Sigmoid colon (tissue), 7 donors: Measurements from ENCODE around the gene ARL6IP4. TPM values are rescaled to one million over a fixed set of nuclear protein-coding genes. Genes with fewer than 3 reads are reported as not detected.
A peak's percentile ranks its signal among the peaks of the same experiment; 100 is the strongest.

ENCODE experiments used
- DNase-seq: peaks from one replicate; pipeline ENCODE4 v3.0.0-alpha.2; 2019
- H3K27ac ChIP-seq, 4 donors: fragments of 200-600 bp; sonication (generic); one replicate each; pipeline ENCODE4 v1.5.1; 2016 to 2019; ENCODE audit warnings: mild to moderate bottlenecking in 1 of 4
- H3K27me3 ChIP-seq, 3 donors: fragments of 200-600 bp; sonication (generic); one replicate each; pipeline ENCODE4 v1.5.1; 2019; ENCODE audit warnings: mild to moderate bottlenecking in 1 of 3
- H3K36me3 ChIP-seq, 4 donors: fragments of 200-600 bp; sonication (generic); one replicate each; pipeline ENCODE4 v1.5.1; 2016 to 2019
- H3K4me1 ChIP-seq, 4 donors: fragments of 200-600 bp; sonication (generic); one replicate each; pipeline ENCODE4 v1.5.1; 2017 to 2019
- H3K4me3 ChIP-seq, 4 donors: fragments of 200-600 bp; sonication (generic); one replicate each; pipeline ENCODE4 v1.5.1; 2017 to 2019; ENCODE audit warnings: mild to moderate bottlenecking in 2 of 4, moderate library complexity in 1 of 4
- H3K9me3 ChIP-seq, 4 donors: fragments of 200-600 bp in 3 of 4; sonication (generic) in 3 of 4; one replicate each; pipeline versions ENCODE4 v1.5.1 to v1.6.1; 2013 to 2019
- CTCF ChIP-seq, 4 experiments: fragments of 450-650 bp in 3 of 4; fragments of 200-600 bp in 1 of 4; IDR thresholded peaks; one replicate each; pipeline ENCODE4 v1.5.1; 2016 to 2019; ENCODE audit warnings: antibody characterized with exemption in 4 of 4, mild to moderate bottlenecking in 3 of 4, moderate library complexity in 2 of 4
- EP300 ChIP-seq, 4 donors: sonication (generic); formaldehyde crosslinking; IDR thresholded peaks; one replicate each; pipeline ENCODE4 v1.6.1; 2017; ENCODE audit warnings: antibody characterized with exemption in 4 of 4
- POLR2A ChIP-seq, 2 donors: fragments of 450-650 bp; IDR thresholded peaks; one replicate each; pipeline ENCODE4 v1.6.1; 2016; ENCODE audit warnings: antibody characterized with exemption in 2 of 2, mild to moderate bottlenecking in 2 of 2, moderate library complexity in 2 of 2
- POLR2AphosphoS5 ChIP-seq, 4 donors: sonication (generic); formaldehyde crosslinking; IDR thresholded peaks; one replicate each; pipeline ENCODE4 v1.6.1; 2017; ENCODE audit warnings: antibody characterized with exemption in 4 of 4
- WGBS, 2 donors: extraction: QIAGEN DNeasy Blood & Tissue Kit; methylation state at CpG; one replicate each; pipeline ENCODE4 v1.1.7; 2013; 5-methylcytosine and 5-hydroxymethylcytosine counted together
- intact Hi-C: fragments of 100-400 bp; cut with DNase I; formaldehyde crosslinking; loops from one replicate; pipeline ENCODE4 v1.15.1; 2023
- polyA plus RNA-seq, 3 donors: library from polyadenylated mRNA; stranded (reverse); fragments of 200-250 nt; gene quantifications; one replicate each; pipeline ENCODE4 v1.2.3, GENCODE V29; 2013
- total RNA-seq, 4 donors: library from RNA; depleted of rRNA; stranded (reverse); fragments of >200 nt; gene quantifications; one replicate each; pipeline ENCODE4 v1.1.0, GENCODE V29; 2016
- donor health status: healthy with polysubstance abuse.
- donor health status: Bipolar disorder and iron deficiency.
- donor health status: healthy.

ARL6IP4 gene
- total and polyA plus RNA-seq, 7 donors, result 211 to 358 (median 312) TPM

DNA sequence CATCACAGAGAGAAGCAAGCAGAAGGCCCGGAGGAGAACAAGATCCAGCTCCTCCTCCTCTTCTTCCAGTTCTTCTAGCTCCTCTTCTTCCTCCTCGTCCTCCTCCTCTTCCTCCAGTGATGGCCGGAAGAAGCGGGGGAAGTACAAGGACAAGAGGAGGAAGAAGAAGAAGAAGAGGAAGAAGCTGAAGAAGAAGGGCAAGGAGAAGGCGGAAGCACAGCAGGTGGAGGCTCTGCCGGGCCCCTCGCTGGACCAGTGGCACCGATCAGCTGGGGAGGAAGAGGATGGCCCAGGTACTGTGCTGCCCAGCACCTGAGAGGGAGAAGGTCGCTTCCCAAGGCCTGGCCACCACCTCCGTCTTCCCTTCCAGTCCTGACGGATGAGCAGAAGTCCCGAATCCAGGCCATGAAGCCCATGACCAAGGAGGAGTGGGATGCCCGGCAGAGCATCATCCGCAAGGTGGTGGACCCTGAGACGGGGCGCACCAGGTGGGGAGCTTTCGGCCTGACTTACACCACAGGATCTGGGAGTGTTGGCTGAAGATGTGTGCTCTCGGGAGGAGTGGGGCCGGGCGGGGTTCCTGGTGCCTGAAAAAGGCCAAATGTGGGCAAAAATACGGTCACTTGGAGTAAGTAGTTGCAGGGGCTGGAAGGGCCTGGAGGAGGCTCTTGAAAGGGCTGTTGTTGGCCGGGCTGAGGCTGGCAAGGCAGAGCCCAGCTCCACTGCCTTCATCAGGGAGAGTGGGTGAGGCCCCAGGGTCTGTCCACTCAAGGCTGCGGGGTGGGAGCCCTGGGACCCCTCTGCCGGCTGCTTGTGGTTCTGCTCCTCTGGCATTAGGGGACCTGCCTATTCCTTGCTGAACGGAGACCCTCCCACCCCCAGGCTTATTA, 1.4 kb downstream of the ARL6IP4 start:
- Histone ChIP-seq H3K36me3 (peaks cover 0 to 41% (median 7%) of the 10 kb centered on the region in 4 donors), H3K27ac (peak overlapping the region; percentile 87 to 97 (median 94)), H3K4me3 (peak overlapping the region; percentile 72 to 100 (median 96)), H3K27me3 (no peaks in the 10 kb centered on the region), H3K9me3 (no peaks in the 10 kb centered on the region), H3K4me1 (peaks cover 0 to 74% (median 70%) of the 10 kb centered on the region in 4 donors)
- intact Hi-C loops, result loop anchor here (5.0 kb wide), 1 partner anchor 170 kb away; the partner anchor contains the start of gene PITPNM2
- TF ChIP-seq EP300 (IDR thresholded peaks at IDR 0.05) (no peak), POLR2AphosphoS5 (IDR thresholded peaks at IDR 0.05) (no peak), POLR2A (IDR thresholded peaks at IDR 0.05) (no peak), CTCF (IDR thresholded peaks at IDR 0.05) (no peak)
- 69 to 71% methylated on average over 25 of the region's 25 CpGs for WGBS, 2 donors
- DNase-seq, result no peak

DNA sequence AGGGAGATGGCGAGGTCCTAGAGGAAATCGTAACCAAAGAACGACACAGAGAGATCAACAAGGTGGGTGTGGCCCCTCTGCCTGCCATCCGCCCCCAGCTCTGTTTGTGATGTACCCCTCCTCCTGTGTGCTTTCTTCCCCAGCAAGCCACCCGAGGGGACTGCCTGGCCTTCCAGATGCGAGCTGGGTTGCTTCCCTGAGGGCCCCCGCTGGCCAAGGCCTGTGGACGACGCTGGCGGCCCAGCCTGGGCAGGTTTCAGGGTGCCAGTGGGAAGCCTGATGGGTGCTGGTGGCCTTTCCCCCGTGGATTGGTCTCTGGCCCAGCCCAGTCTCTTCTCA, 2.0 kb downstream of the ARL6IP4 start:
- peaks cover 5 to 48% (median 12%) of the 10 kb centered on the region in 4 donors for H3K36me3 ChIP-seq
- intact Hi-C loops, result loop anchor here (5.0 kb wide), 1 partner anchor 170 kb away; the partner anchor contains the start of gene PITPNM2
- no peak for DNase-seq

GRCh38 chr12:122982963-122983788, 2.7 kb downstream of the ARL6IP4 start:
- peaks cover 0 to 67% (median 63%) of the 10 kb centered on the region in 4 donors for H3K4me1 ChIP-seq
- intact Hi-C loops, result loop anchor here (5.0 kb wide), 1 partner anchor 169 kb away; the partner anchor contains the start of gene PITPNM2
- TF ChIP-seq POLR2A (IDR thresholded peaks at IDR 0.05), result no peak
- TF ChIP-seq POLR2AphosphoS5 (IDR thresholded peaks at IDR 0.05), result no peak
- no peak for TF ChIP-seq CTCF (IDR thresholded peaks at IDR 0.05)
- no peak for TF ChIP-seq EP300 (IDR thresholded peaks at IDR 0.05)
- 82% methylated on average over 21 of the region's 21 CpGs for WGBS, 2 donors
- H3K36me3 ChIP-seq, result peaks cover 12 to 52% (median 19%) of the 10 kb centered on the region in 4 donors
- H3K9me3 ChIP-seq, result no peaks in the 10 kb centered on the region
- H3K27me3 ChIP-seq, result no peaks in the 10 kb centered on the region
- no peak overlapping the region for H3K4me3 ChIP-seq
- DNase-seq, result no peak
- peak overlapping the region; percentile 57 to 97 (median 90) for H3K27ac ChIP-seq

More for the DNA sequence above, 2.0 kb downstream of the ARL6IP4 start:
- Histone ChIP-seq H3K4me3 (peak overlapping the region in 1 of 4 donors; percentile 72), H3K27ac (peak overlapping the region; percentile 57 to 97 (median 90)), H3K9me3 (no peaks in the 10 kb centered on the region), H3K4me1 (peaks cover 0 to 68% (median 64%) of the 10 kb centered on the region in 4 donors), H3K27me3 (no peaks in the 10 kb centered on the region)
- 76 to 77% methylated on average over 11 of the region's 11 CpGs for WGBS, 2 donors
- TF ChIP-seq EP300 (IDR thresholded peaks at IDR 0.05) (no peak), CTCF (IDR thresholded peaks at IDR 0.05) (no peak), POLR2A (IDR thresholded peaks at IDR 0.05) (no peak), POLR2AphosphoS5 (IDR thresholded peaks at IDR 0.05) (no peak)

DNA sequence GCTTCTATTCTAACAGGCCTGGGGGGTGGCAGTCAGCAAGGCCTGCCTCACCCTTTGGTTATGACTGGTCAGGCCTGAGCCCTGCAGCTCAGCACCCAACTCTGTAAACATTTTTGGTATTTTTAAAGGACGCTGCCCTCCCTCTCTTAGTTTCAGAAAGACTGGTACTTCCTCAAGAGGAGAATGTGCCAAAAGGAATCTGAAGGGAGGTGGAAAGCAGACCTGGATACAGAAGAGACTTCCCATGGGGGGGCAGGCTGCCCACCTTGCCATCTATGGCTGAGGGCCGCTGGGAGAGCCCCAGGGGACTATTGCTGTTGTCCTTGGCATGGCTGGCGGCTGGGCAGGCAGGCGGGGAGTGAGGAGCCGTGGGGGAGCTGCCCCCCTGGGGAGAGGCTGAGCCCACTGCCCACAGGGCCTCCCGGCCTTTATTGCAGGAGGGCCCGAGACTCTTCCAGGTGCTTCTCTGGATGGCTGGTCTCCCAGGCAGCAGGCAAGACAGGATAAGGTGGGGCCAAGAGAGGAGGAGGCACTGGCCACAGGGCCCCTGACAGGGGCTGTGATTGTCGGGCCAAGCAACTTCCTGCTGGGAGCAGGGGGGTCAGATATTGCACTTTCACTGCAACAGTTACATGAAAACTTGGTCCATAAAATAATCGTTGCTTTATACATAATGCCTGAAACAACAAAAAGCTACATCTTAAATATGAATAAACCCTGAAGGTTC, 3.5 kb downstream of the ARL6IP4 start:
- no peak for TF ChIP-seq POLR2AphosphoS5 (IDR thresholded peaks at IDR 0.05)
- no peak for TF ChIP-seq POLR2A (IDR thresholded peaks at IDR 0.05)
- no peak for TF ChIP-seq CTCF (IDR thresholded peaks at IDR 0.05)
- no peak for TF ChIP-seq EP300 (IDR thresholded peaks at IDR 0.05)
- no peak for DNase-seq
- intact Hi-C loops, result loop anchor here (5.0 kb wide), 1 partner anchor 168 kb away; the partner anchor contains the start of gene PITPNM2
- no peaks in the 10 kb centered on the region for H3K27me3 ChIP-seq
- H3K36me3 ChIP-seq, result peaks cover 12 to 56% (median 23%) of the 10 kb centered on the region in 4 donors
- H3K4me3 ChIP-seq, result peak overlapping the region in 1 of 4 donors; percentile 1
- H3K4me1 ChIP-seq, result peaks cover 0 to 60% (median 57%) of the 10 kb centered on the region in 4 donors
- 41 to 48% methylated on average over 9 of the region's 9 CpGs for WGBS, 2 donors
- peak overlapping the region; percentile 57 to 94 (median 73) for H3K27ac ChIP-seq
- H3K9me3 ChIP-seq, result no peaks in the 10 kb centered on the region
